Cardiac fibroblast (primary cell): ENCODE measurements around the gene DIPK1B.
"Not testable (repeated sequence)": the region's sequence is repeated elsewhere in the genome, so short reads cannot be mapped to it uniquely, and the experiment has no call there.

Source experiments
- DNase-seq, 2 donors: peaks; one replicate each; pipeline versions ENCODE4 v3.0.0 to v3.0.0-alpha.2; 2010; ENCODE audit warnings: low read depth in 2 of 2
- H3K4me3 ChIP-seq, 2 donors: replicated peaks in 1 of 2; 1 replicate in 1 of 2; 2 replicates in 1 of 2; pipeline ENCODE4 v1.5.1; 2011; ENCODE audit warnings: low read depth in 2 of 2, low read length in 2 of 2, mild to moderate bottlenecking in 2 of 2, moderate library complexity in 1 of 2
- CTCF ChIP-seq: IDR thresholded peaks from one replicate; pipeline ENCODE4 v1.5.1; 2011; ENCODE audit warnings: low read depth, mild to moderate bottlenecking, low read length, inconsistent platforms

The DIPK1B gene

GRCh38 chr9:136707849-136708517 is 4.4 kb upstream of the DIPK1B start:
- no peak for TF ChIP-seq CTCF
- DNase-seq: no peak
- H3K4me3 ChIP-seq: no peak overlapping the region

- no peak for DNase-seq
- H3K4me3 ChIP-seq: no peak overlapping the region
- no peak for TF ChIP-seq CTCF
These were observed 2.8 kb upstream of the DIPK1B start for GRCh38 chr9:136709454-136710109.

DNA sequence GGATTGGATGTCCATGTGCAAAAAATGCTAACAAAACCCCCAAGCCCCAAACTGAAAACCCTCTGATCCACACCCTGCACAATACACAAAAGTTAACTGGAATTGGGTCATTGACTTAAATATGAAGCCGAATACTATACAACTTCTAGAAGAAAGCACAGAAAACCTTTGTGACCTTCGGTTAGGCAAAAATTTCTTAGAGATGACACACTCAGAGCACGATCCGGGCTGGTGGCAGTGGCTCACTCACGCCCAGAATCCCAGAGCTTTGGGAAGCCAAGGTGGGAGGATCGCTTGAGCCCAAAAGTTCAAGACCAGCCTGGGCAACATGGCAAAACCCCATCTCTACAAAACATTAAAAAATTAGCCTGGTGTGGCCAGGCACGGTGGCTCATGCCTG is 1.8 kb upstream of the DIPK1B start:
- H3K4me3 ChIP-seq: no peak overlapping the region
- TF ChIP-seq CTCF: no peak
- DNase-seq: no peak

DNA sequence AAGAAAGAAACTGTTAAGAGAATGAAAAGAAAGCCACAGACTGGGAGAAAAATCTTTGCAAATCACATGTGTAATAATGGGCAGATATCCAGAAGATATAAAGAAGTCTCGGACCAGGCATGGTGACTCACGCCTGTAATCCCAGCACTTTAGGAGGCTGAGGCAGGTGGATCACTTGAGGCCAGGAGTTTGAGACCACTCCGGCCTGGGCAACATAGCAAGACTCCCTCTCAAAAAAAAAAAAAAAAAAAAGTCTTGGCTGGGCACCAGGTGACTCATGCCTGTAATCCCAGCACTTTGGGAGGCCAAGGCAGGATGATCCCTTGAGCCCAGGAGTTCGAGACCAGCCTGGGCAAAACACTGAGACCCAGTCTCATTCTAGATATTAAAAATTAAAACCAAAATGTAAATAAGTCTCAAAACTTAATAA is 1.1 kb upstream of the DIPK1B start:
- not testable (repeated sequence) for H3K4me3 ChIP-seq
- peak in 1 of 2 donors; percentile 52 for DNase-seq

DNA sequence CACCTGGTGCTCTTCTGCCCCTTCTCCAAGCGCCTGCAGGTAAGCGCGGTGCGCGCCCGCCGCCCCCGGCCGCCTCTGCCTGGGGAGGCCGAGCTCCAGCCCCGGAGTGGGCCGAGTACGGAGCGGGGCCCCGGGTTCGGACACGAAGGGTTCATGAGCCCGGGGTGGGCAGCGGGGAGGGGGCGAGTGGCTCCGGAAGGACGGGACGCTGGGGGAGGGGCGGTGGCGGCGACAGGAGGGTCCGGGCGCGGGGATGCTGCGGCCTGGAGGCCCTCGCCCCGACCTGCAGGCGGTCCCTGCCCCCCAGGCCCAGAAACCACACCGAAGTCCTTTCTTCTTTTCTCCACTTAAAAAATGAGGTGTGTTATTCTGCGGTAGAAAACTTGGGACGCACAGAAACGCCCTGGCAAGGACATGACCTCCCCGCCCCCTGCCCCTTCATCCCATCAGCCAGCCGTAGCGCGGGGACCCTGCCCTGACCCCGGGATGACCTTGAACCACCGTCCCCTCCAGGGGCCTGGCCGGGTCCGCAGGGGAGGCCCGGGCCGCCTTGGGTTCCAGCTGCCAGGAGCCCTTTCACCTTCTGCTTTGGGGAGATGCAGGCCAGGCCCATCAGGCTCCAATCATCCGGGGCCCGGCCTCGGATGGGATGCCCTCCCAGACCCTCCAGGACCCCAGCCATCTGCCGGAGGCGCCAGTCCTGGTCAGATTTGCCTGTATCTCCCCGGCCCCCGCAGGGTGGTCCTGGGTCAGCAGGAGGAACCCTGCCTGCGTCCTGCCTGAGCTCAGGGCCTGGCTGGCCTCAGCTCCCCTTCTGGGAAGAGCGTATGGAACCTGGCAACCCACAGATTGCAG is 545 bp downstream of the DIPK1B start:
- H3K4me3 ChIP-seq: peak overlapping the region; percentile 52 to 54
- no peak for TF ChIP-seq CTCF
- no peak for DNase-seq

DNA sequence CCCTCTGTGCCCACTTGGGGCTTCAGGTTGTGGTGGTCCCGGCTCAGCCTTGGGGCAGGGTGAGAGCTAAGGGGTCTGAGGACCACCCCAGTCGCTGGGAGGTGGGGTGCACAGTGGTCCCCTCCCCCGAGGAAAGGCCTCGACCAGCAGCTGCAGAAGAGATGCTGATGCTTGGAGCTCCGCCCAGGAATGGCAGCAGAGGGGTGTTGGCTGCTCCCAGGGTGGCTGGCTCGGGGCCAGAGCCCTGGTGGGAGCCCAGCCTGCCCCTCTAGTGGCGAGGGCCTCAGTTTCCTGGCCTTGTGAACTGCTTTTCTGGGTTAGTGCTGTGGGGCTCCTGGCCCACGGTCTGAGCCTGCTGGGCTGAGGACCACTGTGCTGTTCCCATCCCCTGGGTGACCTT is 1.2 kb downstream of the DIPK1B start:
- peak overlapping the region; percentile 52 to 54 for H3K4me3 ChIP-seq
- peak in 1 of 2 donors; percentile 43 for DNase-seq
- no peak for TF ChIP-seq CTCF
